Activated T-cell treated with anti-CD3 and anti-CD28 coated beads for 24 hours (primary cell): ENCODE measurements around the gene KIRREL1.

ENCODE experiments used
- DNase-seq: peaks from one replicate; pipeline ENCODE4 v3.0.0-alpha.2; 2020; ENCODE audit warnings: low read depth

Gene KIRREL1

GRCh38 chr1:157993147-157993917 lies at the start of gene KIRREL1:
Gene KIRREL1 (plus strand): TSS chr1:157993645. CDS start chr1:157993677, 32 bp downstream.
- no peak for DNase-seq

GRCh38 chr1:157944663-157945280 lies 48.7 kb upstream of the KIRREL1 start:
- DNase-seq = no peak

- no peak for DNase-seq
Measured at GRCh38 chr1:157948312-157949073, 45.0 kb upstream of the KIRREL1 start.

GRCh38 chr1:157949074-157949354 lies 44.4 kb upstream of the KIRREL1 start:
- no peak for DNase-seq

- DNase-seq = no peak
Measured at GRCh38 chr1:157951230-157951629, 42.2 kb upstream of the KIRREL1 start.

GRCh38 chr1:157952601-157953000 lies 40.8 kb upstream of the KIRREL1 start:
- no peak for DNase-seq

- DNase-seq = no peak
Measured at GRCh38 chr1:157955221-157955620, 38.2 kb upstream of the KIRREL1 start.

- DNase-seq = no peak
Measured at GRCh38 chr1:157955857-157956256, 37.6 kb upstream of the KIRREL1 start.

- no peak for DNase-seq
Measured at GRCh38 chr1:157956732-157957131, 36.7 kb upstream of the KIRREL1 start.

GRCh38 chr1:157958263-157958662 lies 35.2 kb upstream of the KIRREL1 start:
- DNase-seq = no peak

- no peak for DNase-seq
Measured at GRCh38 chr1:157959750-157960149, 33.7 kb upstream of the KIRREL1 start.

GRCh38 chr1:157960773-157961172 lies 32.7 kb upstream of the KIRREL1 start:
- no peak for DNase-seq

GRCh38 chr1:157961805-157962762 lies 31.4 kb upstream of the KIRREL1 start:
- DNase-seq = no peak

GRCh38 chr1:157963713-157964112 lies 29.7 kb upstream of the KIRREL1 start:
- DNase-seq = peak; percentile 30

- no peak for DNase-seq
Measured at GRCh38 chr1:157965584-157965983, 27.9 kb upstream of the KIRREL1 start.

GRCh38 chr1:157966031-157966537 lies 27.4 kb upstream of the KIRREL1 start:
- no peak for DNase-seq

GRCh38 chr1:157967205-157967604 lies 26.2 kb upstream of the KIRREL1 start:
- no peak for DNase-seq

- DNase-seq = no peak
Measured at GRCh38 chr1:157968508-157968907, 24.9 kb upstream of the KIRREL1 start.

- DNase-seq = no peak
Measured at GRCh38 chr1:157968946-157969345, 24.5 kb upstream of the KIRREL1 start.

- DNase-seq = no peak
Measured at GRCh38 chr1:157969697-157970485, 23.6 kb upstream of the KIRREL1 start.

- DNase-seq = no peak
Measured at GRCh38 chr1:157971769-157972168, 21.7 kb upstream of the KIRREL1 start.
